ENCODE results near the gene WHAMM. TPM values are rescaled to one million over a fixed set of nuclear protein-coding genes. Genes with fewer than 3 reads are reported as not detected.
"Not testable (repeated sequence)": the region's sequence is repeated elsewhere in the genome, so short reads cannot be mapped to it uniquely, and the experiment has no call there.

The WHAMM gene
- total and polyA plus RNA-seq, 2 donors (not counting 3 experiments of a cell fraction or from before 2014, with no cell fraction given), result 4.1 to 9.4 TPM

GRCh38 chr15:82764740-82765139 lies 44.7 kb upstream of the WHAMM start:
- no peak overlapping the region for H2AFZ ChIP-seq (ENCODE audit: low read depth, low read length)
- H3K36me3 ChIP-seq (ENCODE audit: control insufficient read depth in 2 of 2, extremely low read depth in 1 of 2, insufficient read depth in 2 of 2, low read length in 2 of 2), result peaks cover 3% of the 10 kb centered on the region in 2 experiments
- no peak overlapping the region for H3K9ac ChIP-seq (replicated peaks; ENCODE audit: extremely low read depth, insufficient read depth, low read length)
- no TSS peak for BruUV-seq (replicated peaks)
- FAIRE-seq, result no peak
- intact Hi-C loops (cut with micrococcal nuclease) (no loop called here), dilution Hi-C loops (cut with MboI; ENCODE audit: extremely low pct_ligation_motif_present, low sequenced_read_pairs) (no loop called here)
- H3K27ac ChIP-seq (ENCODE audit: insufficient read depth, low read depth, low read length), result no peak overlapping the region
- POLR2A ChIA-PET, result no interaction called here
- no peaks in the 10 kb centered on the region for H4K20me1 ChIP-seq (replicated peaks; ENCODE audit: control insufficient read depth, extremely low read depth, insufficient read depth, low read length)
- H3K4me2 ChIP-seq (ENCODE audit: insufficient read depth, low read length), result no peak overlapping the region
- H3K9me1 ChIP-seq (replicated peaks; ENCODE audit: control insufficient read depth, extremely low read depth, insufficient read depth, low read length), result no peaks in the 10 kb centered on the region
- H3K27me3 ChIP-seq (ENCODE audit: control insufficient read depth in 2 of 2, insufficient read depth in 2 of 2, low read length in 2 of 2), result no peaks in the 10 kb centered on the region
- H3K79me2 ChIP-seq (ENCODE audit: control insufficient read depth, insufficient read depth, low read length), result no peaks in the 10 kb centered on the region
- DNase-seq (ENCODE audit: low read depth, low spot score), result no peak
- H3K4me3 ChIP-seq (replicated peaks in 1 of 3; ENCODE audit: insufficient read depth in 1 of 3, low read depth in 1 of 3, low read length in 3 of 3), result no peak overlapping the region
- CTCF ChIA-PET, result no interaction called here
- TF ChIP-seq MYC (IDR thresholded peaks at IDR 0.05; ENCODE audit: low read depth, low read length) (no peak), MAX (IDR thresholded peaks at IDR 0.05; ENCODE audit: insufficient read depth, insufficient read length) (no peak), GATA2 (IDR thresholded peaks at IDR 0.05; ENCODE audit: insufficient read depth, insufficient read length, low read depth, low read length) (no peak), FOS (IDR thresholded peaks at IDR 0.05; ENCODE audit: borderline replicate concordance, insufficient read depth, low read length) (no peak), JUN (IDR thresholded peaks at IDR 0.05; ENCODE audit: borderline replicate concordance, insufficient read depth, insufficient read length, low read depth) (no peak), POLR2A (IDR thresholded peaks at IDR 0.05; ENCODE audit: low read depth, low read length) (no peak), POLR2AphosphoS5 (IDR thresholded peaks at IDR 0.05; ENCODE audit: insufficient read depth, low read depth, low read length) (no peak), CTCF (IDR thresholded peaks at IDR 0.05; ENCODE audit: extremely low read depth in 1 of 2, insufficient read depth in 1 of 2, low read depth in 1 of 2, low read length in 2 of 2) (no peak), EZH2 (IDR thresholded peaks at IDR 0.05; ENCODE audit: borderline replicate concordance, low read depth, low read length, severe bottlenecking) (no peak)
- no peaks in the 10 kb centered on the region for H3K4me1 ChIP-seq (ENCODE audit: control insufficient read depth, extremely low read depth, insufficient read depth, low read length)
- H3K9me3 ChIP-seq (replicated peaks; ENCODE audit: control insufficient read depth, insufficient read depth, low read length), result no peaks in the 10 kb centered on the region

- CTCF ChIA-PET, result interaction anchor here (1.3 to 1.4 kb wide), 2 partner anchors 16 to 245 kb away, joined by 3 to 5 read pairs; partner anchors contain the start of gene C15orf40
- POLR2A ChIA-PET; H3K9me3 ChIP-seq (replicated peaks; ENCODE audit: control insufficient read depth, insufficient read depth, low read length); H3K27ac ChIP-seq (ENCODE audit: insufficient read depth, low read depth, low read length); H3K36me3 ChIP-seq (ENCODE audit: control insufficient read depth in 2 of 2, extremely low read depth in 1 of 2, insufficient read depth in 2 of 2, low read length in 2 of 2); BruUV-seq (replicated peaks); H3K4me1 ChIP-seq (ENCODE audit: control insufficient read depth, extremely low read depth, insufficient read depth, low read length); FAIRE-seq; H3K4me3 ChIP-seq (replicated peaks in 1 of 3; ENCODE audit: insufficient read depth in 1 of 3, low read depth in 1 of 3, low read length in 3 of 3); H3K4me2 ChIP-seq (ENCODE audit: insufficient read depth, low read length); intact Hi-C loops (cut with micrococcal nuclease); dilution Hi-C loops (cut with MboI; ENCODE audit: extremely low pct_ligation_motif_present, low sequenced_read_pairs); H3K9me1 ChIP-seq (replicated peaks; ENCODE audit: control insufficient read depth, extremely low read depth, insufficient read depth, low read length); H3K27me3 ChIP-seq (ENCODE audit: control insufficient read depth in 2 of 2, insufficient read depth in 2 of 2, low read length in 2 of 2); DNase-seq (ENCODE audit: low read depth, low spot score); H4K20me1 ChIP-seq (replicated peaks; ENCODE audit: control insufficient read depth, extremely low read depth, insufficient read depth, low read length); H2AFZ ChIP-seq (ENCODE audit: low read depth, low read length); H3K9ac ChIP-seq (replicated peaks; ENCODE audit: extremely low read depth, insufficient read depth, low read length); H3K79me2 ChIP-seq (ENCODE audit: control insufficient read depth, insufficient read depth, low read length): not testable (repeated sequence)
These were observed 43.2 kb upstream of the WHAMM start for GRCh38 chr15:82766201-82766600.
